ENCODE results near the gene CASZ1. TPM values are rescaled to one million over a fixed set of nuclear protein-coding genes. Genes with fewer than 3 reads are reported as not detected.

CASZ1 gene
- total and polyA plus RNA-seq, 9 of the 15 experiments (the other 6 are each of a cell fraction or from before 2014, with no cell fraction given), result 0.01 to 4.0 (median 0.76) TPM; not detected in 1

DNA sequence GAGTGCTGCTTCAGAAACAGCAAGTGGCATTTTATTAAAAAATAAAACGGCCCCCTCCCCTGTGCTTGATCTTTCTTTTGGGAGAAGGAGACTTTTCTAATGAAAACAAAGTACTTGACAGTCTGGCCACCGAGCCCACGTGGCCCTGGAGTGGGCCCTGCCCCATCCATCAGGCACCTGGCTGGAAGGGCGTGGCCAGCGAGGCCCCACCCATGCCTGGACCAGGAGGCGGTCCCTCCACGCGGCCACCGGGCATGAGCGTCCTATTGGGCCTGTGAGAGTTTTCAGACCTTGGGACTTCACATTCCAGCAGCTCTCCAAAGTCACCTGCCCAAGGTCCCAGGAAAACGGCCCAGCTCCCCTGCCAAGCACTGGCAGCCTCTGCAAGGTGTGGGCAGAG is 144.7 kb downstream of the CASZ1 start (continued):
- TF ChIP-seq RERE (CRISPR knock-in tag; IDR thresholded peaks at IDR 0.05; ENCODE audit: borderline replicate concordance), result no peak
- TF ChIP-seq, protein P1, sequence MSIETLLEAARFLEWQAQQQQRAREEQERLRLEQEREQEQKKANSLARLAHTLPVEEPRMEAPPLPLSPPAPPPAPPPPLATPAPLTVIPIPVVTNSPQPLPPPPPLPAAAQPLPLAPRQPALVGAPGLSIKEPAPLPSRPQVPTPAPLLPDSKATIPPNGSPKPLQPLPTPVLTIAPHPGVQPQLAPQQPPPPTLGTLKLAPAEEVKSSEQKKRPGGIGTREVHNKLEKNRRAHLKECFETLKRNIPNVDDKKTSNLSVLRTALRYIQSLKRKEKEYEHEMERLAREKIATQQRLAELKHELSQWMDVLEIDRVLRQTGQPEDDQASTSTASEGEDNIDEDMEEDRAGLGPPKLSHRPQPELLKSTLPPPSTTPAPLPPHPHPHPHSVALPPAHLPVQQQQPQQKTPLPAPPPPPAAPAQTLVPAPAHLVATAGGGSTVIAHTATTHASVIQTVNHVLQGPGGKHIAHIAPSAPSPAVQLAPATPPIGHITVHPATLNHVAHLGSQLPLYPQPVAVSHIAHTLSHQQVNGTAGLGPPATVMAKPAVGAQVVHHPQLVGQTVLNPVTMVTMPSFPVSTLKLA (conservative IDR thresholded peaks at IDR 0.05), result 0 out of 4 replicates have a peak, but pooled peaks of 1 of the 2 experiments have one; percentile 25
- TF ChIP-seq MTA3 (IDR thresholded peaks at IDR 0.05; ENCODE audit: borderline replicate concordance), result no peak
- TF ChIP-seq CREM (IDR thresholded peaks at IDR 0.05; ENCODE audit: low read depth), result no peak
- TF ChIP-seq, protein P2, sequence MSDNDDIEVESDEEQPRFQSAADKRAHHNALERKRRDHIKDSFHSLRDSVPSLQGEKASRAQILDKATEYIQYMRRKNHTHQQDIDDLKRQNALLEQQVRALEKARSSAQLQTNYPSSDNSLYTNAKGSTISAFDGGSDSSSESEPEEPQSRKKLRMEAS (CRISPR knock-in tag; IDR thresholded peaks at IDR 0.05), result peak; percentile 47; the same call in 1 of the 2 replicates
